SKM-1 (cell line): ENCODE data around the gene CACNA2D1.

Experiments
- DNase-seq: peaks from one replicate; lab custom pipeline; 2025; ENCODE audit not compliant: unreplicated experiment; lab: John Stamatoyannopoulos, UW

Gene CACNA2D1

DNA sequence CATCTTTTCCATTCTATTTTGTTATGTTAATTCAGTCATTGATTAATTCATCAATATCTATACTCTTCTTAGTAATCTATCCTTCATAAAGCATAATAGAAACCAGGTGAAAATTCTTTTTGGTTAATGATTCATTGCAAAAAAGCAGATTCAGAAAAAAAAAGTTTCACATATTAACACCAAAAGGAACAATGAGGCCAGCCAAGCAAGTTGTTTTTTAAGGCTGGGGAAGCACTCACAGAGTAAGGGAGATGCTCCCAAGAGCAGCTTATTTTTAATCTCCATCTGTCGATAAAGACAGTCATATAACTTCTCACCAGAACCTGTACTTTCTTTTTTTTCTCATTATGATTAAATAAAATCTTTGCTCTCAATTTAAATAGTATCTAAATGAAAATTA, 95.8 kb downstream of the CACNA2D1 start:
- no peak for DNase-seq

DNA sequence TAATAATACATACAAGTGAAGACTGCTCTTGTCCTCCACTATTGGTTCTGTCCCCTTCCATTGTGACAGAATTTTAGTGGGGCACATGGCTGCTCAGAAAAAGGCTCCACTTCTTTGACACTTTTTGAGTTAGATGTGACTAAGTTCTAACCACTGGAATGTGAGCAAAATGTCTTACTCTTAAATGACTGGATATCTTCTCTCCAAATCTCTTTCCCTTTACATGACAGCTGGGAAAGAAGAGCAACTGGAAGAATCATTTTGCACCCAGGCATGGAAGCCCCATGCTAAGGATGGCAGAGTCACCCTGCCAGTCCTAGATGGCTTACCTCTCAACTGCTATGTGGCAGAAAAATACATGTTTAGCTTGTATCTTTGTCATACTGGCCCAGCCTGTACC, 97.7 kb downstream of the CACNA2D1 start:
- DNase-seq: no peak

DNA sequence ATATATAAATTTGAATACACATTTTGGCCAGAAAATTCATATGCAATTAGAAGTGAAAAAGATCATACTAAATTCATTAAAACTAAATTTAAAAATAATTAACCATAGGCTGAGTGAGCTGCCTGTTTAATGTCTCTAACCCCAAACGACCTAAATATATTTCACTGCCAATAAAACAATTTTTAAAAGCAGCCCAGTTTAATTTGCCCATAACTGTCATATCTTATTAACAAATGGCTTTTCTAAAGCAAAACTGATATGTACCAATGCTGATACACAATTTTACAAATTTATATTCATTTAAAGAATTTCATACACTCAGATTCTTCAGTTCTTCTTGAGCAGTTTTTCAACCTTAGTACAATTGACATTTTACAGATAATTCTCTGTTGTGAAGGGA, 99.9 kb downstream of the CACNA2D1 start:
- no peak for DNase-seq

DNA sequence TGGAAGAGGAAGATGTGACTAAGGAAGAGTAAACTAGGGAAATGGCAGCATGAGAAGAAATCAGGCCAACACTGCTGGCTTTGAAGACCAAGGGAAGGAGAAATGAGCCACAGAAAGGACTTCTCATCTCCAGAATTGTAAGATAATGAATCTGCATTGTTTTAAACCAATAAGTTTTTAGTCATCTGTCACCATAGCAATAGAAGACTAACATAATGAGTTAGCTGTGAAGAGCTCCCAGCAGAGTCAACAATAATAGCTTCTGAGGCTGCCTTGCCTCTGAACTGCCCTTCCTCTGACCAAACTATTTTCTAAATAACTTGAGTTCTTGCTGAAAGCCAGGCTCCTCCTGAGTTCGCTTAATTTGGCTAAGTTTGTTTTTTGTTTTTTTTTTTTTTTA, 103.6 kb downstream of the CACNA2D1 start:
- no peak for DNase-seq

DNA sequence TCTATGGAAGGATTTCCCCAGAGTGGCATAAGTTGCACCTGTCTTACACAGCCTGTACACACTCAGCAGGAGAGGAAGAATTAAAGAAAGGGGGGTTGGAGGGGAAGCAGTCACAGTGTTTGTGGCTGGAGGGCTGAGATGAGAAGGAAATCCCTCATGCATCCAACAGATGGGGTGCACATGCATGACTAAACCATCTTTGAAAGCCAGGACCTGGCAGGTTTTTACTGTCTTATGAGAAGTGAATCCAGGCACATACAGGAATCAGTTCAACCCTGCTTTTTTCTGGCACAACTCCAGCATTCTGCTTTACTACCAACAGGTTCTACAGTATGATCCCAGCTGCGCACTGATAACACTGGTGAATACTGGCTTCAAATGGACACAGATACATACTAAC, 107.7 kb downstream of the CACNA2D1 start:
- no peak for DNase-seq

DNA sequence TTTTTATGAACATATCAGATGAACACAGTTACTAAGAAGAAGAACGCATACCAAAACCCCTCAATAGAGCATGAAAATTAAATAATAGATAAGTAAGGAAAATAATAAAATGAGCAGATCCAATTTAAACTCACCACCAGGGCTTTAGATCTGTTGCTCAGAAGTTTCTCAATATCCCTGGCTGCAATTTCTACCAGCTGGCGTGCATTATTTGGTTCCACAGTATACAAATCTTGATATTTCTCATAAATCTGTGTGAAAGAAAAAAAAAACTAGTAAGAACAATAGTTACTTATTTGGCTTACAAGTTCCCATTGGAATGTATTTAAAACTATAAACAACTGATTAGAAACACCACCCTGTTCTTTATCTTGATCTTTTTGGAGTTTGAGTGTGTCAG, 108.6 kb downstream of the CACNA2D1 start:
- no peak for DNase-seq

DNA sequence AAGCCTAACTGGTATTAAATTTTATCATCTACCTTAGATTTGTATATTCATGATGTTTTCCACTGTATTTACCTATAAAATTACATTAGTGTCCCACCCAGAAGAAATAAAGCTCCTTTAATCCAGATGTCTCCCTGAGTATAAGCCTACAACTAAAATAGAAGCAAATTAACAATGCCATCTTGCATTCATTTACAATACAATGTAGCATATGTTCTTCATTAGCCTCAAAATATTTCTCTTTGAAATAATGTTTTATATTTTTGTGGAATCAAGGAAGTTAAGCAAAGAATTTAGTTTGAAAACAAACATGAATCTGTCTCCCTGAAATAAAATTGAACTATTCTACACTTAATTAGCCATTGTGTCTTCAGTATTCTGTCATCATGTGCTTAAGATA, 112.3 kb downstream of the CACNA2D1 start:
- no peak for DNase-seq

DNA sequence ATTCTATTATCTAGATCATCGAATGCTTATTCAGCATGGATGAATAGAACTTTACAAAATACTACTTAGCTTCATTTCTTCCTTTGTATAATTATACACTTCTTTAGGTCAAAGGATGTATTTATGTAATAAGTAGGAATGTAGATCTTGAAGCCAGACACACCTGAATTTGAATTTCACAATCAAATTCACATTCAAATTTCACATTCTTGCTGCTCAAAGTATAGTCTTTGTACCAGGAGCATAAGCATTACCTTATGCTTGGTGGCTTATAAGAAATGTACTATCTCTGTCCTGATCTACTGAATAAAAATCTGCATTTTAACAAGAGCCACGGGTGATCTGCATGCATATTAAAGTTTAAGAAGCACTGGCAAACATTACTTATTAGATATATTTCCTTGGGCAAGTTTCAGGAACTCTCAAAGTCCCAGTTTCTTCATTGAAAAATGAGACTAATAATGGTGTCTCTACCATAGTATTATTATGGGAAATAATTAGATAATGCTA, 112.8 kb downstream of the CACNA2D1 start:
- DNase-seq: no peak

DNA sequence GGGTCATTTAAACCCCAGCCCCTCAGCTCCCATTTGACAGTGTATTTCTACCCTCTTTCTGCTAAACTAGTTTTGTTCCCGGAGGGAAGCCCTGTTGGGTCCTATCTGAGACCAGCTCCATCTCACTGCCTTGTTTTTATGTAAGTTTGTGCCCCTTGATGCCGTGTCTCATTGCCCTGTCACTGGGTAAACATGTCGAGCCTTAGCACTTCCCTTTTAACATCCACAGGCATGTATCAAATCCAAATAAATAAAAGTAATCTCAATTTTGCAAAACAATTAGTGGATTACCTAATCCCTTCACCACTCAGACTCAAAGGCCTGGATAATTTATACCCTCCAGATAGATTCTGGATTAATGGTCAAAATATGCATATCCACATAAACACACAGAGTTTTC, 115.7 kb downstream of the CACNA2D1 start:
- DNase-seq: no peak

DNA sequence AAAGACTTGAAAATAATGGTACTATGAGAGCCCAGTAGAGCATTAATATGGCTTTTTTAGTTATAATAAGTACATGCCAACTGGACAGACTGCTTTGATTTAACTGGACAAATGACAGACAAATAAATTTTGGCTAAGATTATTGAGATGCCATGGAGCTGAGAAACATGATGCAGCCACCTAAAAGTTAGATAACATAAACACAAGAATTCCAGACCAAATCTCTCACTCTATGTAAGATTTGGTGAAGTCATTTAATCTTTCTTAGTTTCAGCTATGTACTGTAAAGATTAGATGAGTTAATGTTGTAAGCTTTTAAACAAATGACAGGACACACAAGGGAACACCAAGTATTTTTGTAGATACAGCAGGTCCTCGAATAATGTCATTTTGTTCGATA, 118.2 kb downstream of the CACNA2D1 start:
- DNase-seq: no peak

DNA sequence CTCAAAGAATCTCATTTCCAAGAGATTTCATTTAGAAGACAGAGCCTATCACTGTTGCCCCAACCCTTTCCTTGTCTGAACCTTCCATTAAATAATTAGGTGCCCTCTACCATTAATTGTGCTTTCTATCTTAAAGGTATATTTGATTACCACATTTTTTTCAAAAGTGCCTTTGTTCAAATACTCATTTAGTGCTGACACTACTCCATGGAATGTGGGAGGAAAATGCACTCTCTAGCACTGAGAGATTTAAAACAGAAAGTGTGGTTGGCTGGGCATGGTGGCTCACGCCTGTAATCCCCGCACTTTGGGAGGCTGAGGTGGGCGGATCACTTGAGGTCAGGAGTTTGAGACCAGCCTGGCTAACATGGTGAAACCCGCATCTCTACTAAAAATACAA, 119.8 kb downstream of the CACNA2D1 start:
- DNase-seq: no peak

DNA sequence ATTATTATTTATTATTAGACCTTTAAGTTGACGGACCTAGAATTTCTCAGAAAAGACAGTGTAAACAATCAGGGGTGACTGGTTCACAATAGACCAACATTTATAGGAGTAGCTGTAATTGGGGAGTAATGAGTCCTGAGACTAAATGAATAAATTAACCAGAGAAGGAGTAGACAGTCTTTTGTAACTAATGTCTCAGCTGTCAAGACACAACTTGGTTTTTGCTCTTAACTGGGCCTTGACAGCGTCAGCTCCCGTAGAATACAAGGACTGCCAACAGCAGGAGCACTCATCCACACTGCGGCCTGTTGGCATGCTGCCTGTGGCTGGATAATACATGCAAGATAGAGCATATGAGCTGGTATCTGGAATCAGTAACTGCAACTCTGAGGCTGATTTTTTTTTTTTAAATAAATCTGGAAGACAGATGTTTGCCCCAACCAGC, 123.9 kb downstream of the CACNA2D1 start:
- no peak for DNase-seq

DNA sequence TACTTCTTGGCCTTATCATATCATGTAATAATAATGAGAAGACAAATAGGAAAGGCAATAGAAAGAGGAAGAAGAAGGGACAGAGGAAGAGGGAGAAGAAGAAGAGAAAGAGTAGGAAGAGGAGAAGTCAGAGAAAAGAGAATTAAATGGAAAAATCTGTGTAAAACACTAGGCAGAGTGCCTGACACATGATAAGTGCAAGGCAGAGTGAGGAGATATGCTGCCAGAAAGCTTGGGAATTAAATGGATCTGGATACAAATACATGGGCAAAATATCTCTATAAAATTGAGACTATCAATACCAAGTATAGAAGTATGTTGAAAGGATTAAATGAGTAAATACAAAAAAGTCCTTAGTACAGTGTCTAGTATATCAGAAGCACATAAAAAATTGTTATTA, 124.8 kb downstream of the CACNA2D1 start:
- no peak for DNase-seq

DNA sequence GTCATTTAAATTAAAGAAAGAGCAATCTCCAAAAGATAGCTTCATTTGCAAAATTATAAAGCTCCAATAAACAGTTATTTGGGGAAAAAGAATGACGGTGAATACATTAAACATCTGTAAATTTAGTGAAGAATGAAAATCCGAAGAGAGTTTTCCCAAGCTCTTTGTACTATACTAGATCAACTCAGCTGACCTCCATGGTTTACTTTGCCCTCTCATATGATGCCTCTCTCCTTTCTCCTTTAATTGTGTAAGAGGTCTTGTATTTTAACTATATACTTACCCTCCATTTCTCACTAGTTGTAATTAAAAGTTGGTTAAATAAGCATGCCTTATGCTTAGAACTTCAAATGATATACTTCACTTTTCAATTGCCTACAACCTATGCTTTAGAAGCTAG, 125.8 kb downstream of the CACNA2D1 start:
- no peak for DNase-seq

DNA sequence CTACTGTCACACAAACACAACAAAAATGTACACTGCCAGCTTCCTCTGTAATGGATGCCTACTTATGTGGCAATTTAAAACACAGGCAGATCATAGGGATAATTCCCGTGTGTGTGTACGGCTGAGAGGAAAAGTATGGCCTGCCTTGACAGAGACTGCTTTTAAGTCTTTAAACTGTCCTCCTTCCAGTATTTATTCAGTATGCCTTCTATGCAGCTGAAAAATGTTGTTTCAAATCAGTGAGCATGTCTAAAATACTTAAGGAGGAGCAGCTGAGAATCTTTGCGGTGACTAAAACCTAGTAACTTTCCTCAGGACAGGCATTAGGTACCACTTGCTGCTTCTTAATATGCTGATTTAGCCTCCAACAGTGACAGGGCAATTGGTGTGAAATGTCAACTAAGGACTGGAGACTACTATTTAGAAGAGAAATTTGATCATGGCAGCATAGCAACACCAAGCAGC, 126.3 kb downstream of the CACNA2D1 start:
- DNase-seq: no peak

DNA sequence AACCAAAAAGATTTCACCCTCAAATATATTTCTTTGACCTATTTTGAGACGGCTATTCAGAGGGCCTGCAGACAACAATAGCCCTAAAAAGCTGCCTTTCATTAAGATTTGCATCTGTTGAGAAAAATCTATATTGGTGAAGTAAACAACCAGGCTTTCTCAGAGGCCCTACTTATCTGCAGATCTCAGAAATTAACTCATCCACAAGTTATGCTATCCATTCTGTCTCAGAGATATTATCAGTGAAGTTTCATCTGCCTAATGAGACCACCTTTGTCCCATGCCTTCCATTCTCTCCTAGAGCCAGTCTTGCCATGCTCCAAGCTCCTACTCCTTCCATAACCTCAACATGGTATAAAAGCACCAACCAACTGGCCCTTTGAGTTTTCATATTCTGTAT, 130.3 kb downstream of the CACNA2D1 start:
- DNase-seq: no peak

DNA sequence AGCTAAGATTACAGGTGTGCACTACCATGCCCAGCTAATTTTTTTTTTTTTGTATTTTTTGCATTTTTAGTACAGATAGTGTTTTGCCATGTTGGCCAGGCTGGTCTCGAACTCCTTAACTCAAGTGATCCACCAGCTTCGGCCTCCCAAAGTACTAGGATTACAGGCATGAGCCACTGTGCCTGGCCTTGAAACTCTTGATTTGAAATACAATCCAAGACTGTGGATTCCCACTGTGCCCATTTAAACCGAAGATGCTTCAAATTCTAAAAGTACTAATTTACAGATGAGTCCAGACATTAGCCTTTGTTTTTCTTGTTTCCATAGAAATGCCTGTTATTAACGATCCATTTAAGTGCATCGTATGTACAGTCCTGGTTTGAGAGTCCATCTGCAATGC, 130.9 kb downstream of the CACNA2D1 start:
- DNase-seq: no peak

DNA sequence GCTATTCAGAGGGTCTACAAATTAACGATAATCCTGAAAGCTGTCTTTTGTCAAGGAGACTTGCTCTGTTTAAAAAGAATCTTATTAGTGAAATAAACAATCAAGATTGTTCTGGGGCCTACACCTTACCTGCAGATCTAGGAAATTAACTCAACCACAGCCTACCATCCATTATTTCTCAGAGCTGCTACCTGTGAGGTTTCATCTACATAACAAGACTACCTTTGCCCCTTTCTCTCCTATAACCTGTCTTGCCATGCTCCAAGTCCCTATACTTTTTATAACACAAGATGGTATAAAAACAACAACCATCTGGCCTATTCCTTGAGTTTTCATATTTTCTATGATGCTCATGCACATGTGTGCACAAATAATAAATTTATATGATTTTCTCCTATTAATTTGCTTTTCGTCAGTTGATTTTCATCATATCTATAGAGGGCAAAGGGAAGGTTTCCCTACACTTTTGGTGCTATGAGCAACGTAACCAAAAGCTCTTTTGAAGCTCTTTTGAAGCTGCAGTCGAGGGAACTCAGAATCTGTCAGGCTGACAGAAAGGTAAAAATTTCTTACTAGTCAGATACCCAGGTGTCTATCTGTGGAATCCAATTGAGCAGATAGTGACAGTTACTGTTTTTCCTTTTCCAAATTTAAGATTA, 138.1 kb downstream of the CACNA2D1 start:
- no peak for DNase-seq

DNA sequence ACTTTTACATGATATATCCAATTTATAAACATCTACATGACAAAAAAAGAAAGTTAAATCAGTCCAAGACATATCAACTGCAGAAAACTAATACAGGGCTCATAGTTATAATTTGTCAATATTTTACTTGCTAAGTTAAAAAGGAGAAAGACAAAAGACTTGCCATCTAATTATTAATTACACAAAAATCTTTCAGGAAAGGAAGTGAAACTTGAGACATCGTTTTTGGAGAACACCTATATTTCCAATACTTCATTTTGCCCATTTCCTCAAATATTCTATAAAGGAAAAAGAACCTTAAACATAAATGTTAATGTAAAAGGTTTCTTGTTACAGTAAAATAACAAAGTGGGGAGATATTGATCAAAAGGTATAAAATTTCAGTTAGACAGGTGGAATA, 148.7 kb downstream of the CACNA2D1 start:
- DNase-seq: no peak

DNA sequence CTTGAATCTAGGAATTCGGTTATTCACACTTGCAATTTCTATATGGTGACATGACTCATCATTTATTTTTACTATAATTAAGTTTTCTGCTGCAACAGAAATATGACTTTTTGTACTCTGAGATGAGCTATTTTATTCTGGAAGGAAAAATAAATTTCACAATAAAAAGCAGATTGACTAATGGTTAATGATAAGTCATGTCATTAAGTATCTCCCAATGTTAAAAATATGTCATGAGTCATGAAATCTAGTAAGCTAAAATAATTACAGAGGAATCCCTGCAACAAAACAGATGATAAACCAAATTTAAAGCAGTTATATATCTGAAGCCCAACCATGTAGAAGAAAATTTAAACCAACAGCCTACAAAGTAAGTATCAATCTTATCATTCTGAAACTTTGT, 149.2 kb downstream of the CACNA2D1 start:
- DNase-seq: no peak

DNA sequence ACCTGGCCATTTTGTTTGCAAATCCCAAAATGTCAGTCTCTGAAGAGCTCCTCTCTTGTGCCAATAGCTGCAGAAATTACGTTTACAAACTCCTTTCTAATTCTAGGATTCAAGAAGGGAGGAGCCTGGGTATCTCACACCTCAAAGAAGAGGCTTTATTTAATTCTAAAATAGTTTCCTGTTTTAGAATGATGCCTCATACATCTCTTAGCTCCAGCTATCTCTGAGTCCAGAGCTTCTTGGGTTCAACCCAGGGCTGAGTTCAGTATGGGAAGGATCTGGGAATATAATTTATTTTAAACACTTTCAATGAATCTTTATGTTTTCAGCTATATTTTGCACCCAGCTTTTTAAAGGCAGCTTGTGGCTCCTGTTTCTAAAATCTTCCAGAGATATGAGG, 150.1 kb downstream of the CACNA2D1 start:
- no peak for DNase-seq

DNA sequence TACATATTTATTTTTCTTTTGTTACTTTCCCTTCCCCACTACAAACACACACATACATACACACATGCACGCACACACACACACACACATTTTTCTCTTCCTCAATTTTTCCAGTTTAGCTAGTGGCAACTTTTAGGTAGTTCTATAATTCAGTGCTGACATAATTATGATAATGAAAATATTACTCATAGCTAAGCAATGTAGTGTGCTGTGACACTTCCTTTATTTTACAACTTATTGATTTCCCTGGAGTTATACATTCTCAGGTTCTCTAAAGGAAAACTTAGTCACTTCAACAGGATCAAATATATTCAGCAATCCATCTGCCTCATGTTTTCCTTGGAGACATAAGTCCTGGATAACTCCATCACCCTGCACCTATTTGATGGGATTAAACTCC, 151.6 kb downstream of the CACNA2D1 start:
- no peak for DNase-seq

DNA sequence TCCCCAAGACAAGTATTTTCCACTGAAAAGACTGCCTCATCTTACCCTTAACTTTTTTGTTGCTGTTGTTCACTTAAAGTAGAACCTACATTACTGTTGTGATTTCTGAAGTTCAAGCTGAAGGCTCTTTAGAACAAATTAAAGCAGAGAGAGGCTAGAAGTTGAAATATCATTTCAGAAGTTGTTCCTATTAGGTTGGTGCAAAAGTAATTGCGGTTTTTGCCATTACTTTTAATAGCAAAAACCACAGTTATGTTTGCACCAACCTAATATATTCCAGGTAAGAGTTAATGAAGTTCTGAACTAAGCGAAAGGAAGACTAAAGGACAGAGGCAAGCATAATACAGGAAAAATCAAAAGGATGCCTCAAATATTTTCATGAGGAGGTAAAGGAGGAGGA, 153.7 kb downstream of the CACNA2D1 start:
- DNase-seq: no peak
